Breast epithelium (tissue), 3 donors: ENCODE data around the gene LLGL1.

ENCODE experiments used
- POLR2A ChIP-seq: fragments of 450-650 bp; IDR thresholded peaks from one replicate; pipeline ENCODE4 v1.6.1; 2016; ENCODE audit warnings: antibody characterized with exemption, mild to moderate bottlenecking, moderate library complexity
- POLR2AphosphoS5 ChIP-seq, 3 donors: sonication (generic); formaldehyde crosslinking; IDR thresholded peaks; one replicate each; pipeline ENCODE4 v1.6.1; 2017; ENCODE audit warnings: antibody characterized with exemption in 3 of 3
- TF ChIP-seq, protein P1 (sequence below), 3 donors: fragments of 450-650 bp; IDR thresholded peaks; one replicate each; pipeline ENCODE4 v1.5.1; 2016 to 2017; ENCODE audit warnings: antibody characterized with exemption in 3 of 3, mild to moderate bottlenecking in 3 of 3, moderate library complexity in 3 of 3

GRCh38 chr17:18187226-18187625 is 38.2 kb upstream of the LLGL1 start:
- TF ChIP-seq POLR2AphosphoS5 (IDR thresholded peaks at IDR 0.05) (no peak), POLR2A (no peak)
- TF ChIP-seq, protein P1, sequence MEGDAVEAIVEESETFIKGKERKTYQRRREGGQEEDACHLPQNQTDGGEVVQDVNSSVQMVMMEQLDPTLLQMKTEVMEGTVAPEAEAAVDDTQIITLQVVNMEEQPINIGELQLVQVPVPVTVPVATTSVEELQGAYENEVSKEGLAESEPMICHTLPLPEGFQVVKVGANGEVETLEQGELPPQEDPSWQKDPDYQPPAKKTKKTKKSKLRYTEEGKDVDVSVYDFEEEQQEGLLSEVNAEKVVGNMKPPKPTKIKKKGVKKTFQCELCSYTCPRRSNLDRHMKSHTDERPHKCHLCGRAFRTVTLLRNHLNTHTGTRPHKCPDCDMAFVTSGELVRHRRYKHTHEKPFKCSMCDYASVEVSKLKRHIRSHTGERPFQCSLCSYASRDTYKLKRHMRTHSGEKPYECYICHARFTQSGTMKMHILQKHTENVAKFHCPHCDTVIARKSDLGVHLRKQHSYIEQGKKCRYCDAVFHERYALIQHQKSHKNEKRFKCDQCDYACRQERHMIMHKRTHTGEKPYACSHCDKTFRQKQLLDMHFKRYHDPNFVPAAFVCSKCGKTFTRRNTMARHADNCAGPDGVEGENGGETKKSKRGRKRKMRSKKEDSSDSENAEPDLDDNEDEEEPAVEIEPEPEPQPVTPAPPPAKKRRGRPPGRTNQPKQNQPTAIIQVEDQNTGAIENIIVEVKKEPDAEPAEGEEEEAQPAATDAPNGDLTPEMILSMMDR (IDR thresholded peaks at IDR 0.05) = no peak
